Airway epithelial cell (primary cell): ENCODE data around the gene JAKMIP3. TPM values are rescaled to one million over a fixed set of nuclear protein-coding genes. Genes with fewer than 3 reads are reported as not detected.

Experiments
- total RNA-seq: library from RNA; depleted of rRNA; stranded (reverse); fragments of >200 nt; gene quantifications from 2 replicates; pipeline ENCODE4 v1.2.3, GENCODE V29; 2015

Gene JAKMIP3
- total RNA-seq = not detected in 2 replicates

DNA sequence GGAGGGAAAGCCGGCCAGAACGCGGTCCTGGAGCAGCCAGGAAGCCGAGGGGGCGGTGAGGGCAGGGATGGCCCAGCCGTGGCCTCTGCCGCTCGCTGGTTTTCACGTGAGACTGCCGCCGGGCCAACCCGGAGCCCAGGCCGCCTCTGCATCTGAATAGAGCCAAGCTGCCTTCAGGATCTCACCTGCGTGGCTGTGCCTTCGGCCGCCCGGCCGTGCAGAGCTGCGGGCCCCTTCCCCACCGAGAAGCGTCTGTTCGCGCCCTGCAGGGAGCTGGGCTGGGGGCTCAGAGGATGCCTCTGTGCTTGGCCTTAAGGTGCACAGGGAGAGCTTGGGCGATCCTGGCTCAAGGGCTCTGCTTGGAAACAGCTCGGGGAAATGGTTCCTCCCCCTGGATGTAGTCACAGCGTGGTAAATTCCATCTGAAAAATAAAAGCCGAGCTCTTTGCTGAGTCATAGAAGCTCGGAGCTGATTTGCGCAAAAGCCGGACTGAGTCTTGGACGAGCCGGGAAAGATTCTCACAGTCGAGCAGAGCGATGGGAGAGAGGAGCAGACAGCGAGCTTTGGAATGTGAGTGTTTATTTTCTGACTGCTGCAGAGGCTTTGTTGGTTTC, at the start of gene JAKMIP3:
Gene JAKMIP3, plus strand, starts transcription at position 456 of the 615 bp plus-strand sequence. CDS start 38,863 bp downstream, outside the sequence.

Other genes with a start within 250 kb of the JAKMIP3 start
- 23.6 and 29.1 TPM in 2 replicates for gene PPP2R2D, start 164.9 kb upstream of the JAKMIP3 start, total RNA-seq
- gene BNIP3, start 84.0 kb upstream of the JAKMIP3 start, total RNA-seq = 254 and 348 TPM in 2 replicates
- 0.14 and 0.71 TPM in 2 replicates for gene DPYSL4, start 121.0 kb downstream of the JAKMIP3 start, total RNA-seq
- gene STK32C, start 242.0 kb downstream of the JAKMIP3 start, total RNA-seq = 5.9 and 7.7 TPM in 2 replicates